GM19193 (cell line): ENCODE data around the gene CCDC157.

Source experiments
- POLR2A ChIP-seq: IDR thresholded peaks from 4 replicates; pipeline ENCODE4 v1.6.1; 2011; ENCODE audit not compliant: insufficient read depth, insufficient read length; ENCODE audit errors: extremely low read depth

CCDC157 gene

DNA sequence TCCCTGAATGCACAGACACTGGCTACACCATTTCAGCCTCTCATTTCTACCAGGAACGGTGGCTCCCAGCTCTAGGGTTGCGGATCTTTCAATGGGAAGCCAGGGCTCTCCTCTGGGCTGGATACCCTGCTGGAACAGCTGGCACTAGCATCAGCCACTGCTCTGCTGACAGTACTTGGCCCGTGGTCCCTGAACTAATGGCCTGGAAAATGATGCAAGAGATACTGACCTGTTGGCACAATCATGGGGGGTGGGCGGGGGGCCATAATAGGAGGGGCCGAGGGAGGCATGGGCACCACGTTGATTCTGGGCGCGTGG is 19.4 kb upstream of the CCDC157 start:
- no peak for TF ChIP-seq POLR2A

DNA sequence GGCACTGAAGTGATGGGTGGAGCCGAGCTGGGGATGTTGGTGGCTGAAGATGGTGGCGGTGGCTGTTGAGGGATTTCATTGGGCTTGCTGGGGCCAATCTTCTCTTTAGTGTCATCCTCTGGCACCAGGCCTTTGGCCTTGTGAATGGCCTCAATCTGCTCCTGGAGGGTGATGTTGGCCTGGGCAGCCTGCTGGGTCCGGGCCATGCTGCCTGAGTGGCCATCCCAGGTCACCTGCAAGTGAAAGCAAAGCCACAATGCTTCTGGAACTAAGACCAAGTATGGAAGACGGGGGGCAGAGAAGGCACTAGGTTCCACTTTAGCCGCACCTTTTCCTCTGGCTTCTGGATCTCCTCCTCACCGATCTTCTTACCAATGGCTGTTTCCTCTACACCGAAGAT is 18.0 kb upstream of the CCDC157 start:
- no peak for TF ChIP-seq POLR2A

DNA sequence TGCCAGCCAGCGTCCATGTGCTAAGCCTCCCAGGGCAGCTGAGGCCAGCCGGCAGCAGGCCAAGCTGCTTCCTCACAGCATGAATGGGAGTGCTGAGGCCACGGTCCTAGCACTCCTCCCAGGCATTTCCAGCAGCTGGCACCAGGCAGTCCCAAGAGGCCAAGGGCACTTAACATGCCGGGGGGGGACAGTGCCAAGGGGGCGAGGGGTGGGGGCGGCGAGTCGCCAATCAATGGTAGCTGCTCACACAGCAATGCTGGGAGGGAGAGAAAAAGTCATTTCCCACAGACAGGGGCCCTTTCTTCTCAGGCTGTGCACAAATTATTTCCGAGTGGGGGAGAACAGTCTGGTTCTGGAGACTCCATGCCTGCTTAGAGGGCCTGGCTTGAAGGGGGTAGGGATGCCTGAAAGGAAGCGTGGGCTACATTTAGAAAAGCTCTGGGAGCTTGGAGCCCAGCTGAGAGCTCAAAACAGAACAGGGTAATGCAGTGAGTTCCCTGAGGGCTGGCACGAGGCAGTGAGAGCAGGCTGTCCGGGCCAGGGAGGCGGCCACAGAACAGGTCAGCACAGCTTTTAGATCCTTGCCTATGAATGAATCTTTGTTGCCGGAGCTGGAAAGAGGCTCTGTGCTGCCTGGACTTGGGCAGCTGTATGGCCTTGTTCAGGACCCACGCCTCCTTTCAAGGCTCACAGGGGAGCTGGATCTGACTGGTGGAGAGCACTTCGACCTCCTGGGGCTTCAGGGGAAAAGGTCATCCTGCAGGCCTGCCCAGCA is 15.7 kb upstream of the CCDC157 start:
- no peak for TF ChIP-seq POLR2A

DNA sequence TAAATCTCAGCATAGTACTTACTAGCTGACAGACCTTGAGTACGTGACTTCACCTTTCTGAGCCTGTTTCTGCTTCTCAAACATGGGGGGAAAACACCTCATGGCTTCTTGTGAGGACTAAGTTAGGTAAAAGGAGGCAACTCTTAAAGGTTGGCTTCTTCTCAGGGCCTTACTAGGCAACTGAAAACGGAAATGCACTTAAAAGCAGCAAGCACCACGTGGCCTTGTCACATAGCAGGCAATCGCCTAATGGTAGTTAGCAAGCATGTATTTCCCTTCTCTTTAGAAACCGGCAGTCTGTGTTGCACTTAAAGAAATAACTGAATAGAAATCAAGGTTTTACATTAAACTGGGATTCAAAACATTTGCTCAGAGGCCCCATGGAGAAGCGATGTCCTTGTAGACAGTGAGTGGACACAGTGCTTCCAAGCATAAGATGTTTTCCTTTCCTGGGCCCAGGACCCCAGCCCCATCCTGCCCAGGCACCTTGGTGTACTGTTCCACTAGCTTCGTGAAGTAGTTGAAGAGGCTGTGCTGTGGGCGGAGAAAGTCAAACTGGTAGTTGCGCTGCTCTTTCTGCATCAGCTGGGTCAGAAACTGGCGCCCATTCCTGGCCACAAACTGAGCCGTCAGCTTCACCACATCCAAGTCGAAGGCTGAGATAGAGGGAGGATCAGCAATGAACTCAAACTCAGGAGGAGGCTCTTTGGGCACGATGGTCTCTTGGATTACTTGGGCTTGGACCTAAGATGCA is 12.2 kb upstream of the CCDC157 start:
- TF ChIP-seq POLR2A = no peak

DNA sequence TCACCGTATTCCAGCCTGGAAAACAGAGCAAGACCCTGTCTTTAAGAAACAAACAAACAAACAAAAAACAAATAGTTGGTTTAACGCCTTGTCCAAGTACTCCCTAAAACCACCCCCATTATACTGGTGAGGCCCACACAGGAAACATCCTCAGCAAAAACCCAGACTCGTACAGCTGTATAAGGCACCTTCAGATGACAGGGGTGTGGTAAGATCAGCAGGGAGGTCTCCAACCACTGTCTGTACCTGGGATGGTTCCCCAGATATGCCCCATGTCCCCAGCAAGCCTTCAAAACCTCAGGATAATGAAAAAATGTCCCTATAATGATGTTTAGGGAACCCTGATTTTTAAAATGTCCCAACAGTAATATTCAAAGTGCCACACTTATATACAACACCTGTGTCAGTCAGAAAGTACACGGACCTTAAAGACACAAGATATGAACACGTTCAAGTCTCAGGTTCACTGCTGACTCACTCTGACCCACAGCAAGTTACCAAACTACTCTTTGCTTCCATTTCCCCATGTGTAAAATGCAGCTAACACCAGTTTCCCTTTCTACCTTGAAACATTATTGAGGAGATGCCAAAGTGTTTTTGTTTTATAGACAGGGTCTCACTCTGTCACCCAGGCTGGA is 9.4 kb upstream of the CCDC157 start:
- TF ChIP-seq POLR2A = no peak

DNA sequence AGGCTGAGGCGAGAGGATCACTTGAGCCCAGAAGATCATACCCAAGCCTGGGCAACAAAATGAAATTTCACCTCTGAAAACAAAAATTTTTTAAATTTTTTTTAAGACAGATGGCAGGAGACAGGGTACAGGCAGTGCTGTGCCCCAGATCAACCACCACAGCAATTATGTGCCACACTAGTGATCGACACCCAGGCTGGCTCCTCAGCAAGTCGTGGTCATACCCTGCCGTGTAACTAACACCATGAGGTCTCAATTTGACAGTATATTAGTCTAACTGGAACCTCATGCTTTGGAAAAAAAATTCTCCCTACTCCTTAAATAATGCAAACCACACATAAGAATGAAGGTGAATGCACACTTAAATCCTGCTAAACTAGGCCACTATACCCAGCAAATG is 8.4 kb upstream of the CCDC157 start:
- no peak for TF ChIP-seq POLR2A

DNA sequence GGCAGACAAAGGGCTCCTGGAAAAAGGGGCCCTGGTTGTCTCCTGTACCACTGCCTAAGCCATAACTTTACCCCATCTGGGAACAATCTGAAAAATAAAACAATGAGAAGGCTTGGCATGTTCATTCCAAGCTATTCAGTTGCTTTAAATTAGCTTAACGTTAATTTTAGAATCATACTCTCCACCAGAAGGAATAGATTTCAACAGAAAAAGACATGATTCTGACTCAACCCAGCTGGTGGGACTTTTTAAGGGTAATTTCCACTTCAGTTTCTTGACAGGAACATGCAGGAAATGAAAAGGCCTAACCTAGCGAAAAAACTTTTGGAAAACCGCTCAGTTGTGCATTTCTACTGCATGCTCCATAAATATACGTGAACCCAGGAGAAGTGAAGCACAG is 8.0 kb upstream of the CCDC157 start:
- TF ChIP-seq POLR2A = no peak

DNA sequence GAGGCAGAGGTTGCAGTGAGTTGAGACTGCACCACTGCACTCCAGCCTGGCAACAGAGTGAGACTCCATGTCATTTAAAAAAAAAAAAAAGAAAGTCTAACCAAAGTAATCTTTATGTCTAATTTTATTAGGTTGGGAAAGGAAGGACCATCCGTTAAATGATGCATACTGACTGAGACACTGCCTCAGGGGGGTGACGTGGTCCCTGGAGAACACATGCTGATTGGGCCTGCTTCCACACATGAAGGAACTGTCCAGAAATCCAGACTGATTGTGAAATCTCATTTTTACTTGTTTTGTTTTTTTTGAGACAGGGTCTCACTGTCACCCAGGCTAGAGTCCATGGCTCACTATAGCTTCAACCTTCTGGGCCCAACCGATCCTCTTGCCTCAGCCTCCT is 5.6 kb upstream of the CCDC157 start:
- TF ChIP-seq POLR2A = no peak

DNA sequence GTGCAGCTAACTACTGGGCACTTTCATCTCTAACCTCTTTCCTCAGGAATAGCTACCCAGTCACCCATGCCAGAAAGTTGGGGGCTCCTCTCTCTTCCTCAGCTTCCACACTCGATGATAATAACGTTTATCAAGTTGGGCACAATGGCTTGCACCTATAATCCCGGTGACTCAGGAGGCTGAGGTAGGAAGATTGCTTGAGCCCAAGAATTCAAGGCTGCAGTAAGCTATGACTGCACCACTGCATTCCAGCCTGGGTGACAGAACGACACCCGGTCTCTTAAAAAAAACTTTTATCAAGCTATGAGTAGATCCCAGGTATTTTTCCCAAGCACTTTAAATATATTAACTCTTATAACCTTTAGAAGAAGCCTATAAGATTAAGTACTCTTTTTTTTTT is 2.2 kb upstream of the CCDC157 start:
- no peak for TF ChIP-seq POLR2A

DNA sequence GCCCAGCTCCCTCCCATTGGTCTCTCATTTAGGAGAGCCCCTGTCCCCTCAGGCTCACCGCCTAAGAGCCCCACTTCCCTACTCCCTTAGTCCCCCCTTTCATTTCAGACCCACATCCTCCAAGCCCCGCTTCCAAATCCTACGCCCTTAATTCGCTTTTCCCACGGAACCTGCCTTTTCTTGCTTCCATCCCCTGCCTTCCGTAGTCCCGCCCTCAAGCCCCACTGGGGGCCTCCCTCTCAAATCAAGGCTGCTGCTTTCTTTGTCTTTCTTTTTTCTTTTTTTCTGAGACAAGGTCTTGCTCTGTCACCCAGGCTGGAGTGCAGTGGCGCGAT is 396 bp downstream of the CCDC157 start:
- no peak for TF ChIP-seq POLR2A

DNA sequence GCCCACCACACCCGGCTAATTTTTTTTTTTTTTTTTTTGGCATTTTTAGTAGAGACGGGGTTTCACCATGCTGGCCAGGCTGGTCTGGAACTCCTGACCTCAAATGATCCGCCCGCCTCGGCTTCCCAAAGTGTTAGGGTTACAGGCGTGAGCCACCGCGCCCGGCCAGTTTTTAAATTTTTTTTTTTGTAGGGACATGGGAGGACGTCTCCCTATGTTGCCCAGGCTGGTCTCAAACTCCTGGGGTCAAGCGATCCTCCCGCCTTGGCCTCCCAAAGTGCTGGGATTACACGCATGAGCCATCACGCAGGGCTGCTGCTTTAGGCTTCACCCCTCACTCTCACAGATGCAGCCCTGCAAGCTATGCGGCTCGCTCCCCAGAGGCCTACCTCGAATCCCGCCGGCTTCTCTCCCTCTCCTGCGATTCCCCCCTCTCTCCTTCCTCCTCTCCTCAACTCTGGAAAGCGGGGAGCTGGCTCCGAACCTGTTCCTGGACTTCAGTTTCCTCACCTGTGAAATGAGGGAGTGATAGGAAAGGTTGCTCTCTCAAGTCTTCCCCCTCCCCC is 926 bp downstream of the CCDC157 start:
- TF ChIP-seq POLR2A = no peak

DNA sequence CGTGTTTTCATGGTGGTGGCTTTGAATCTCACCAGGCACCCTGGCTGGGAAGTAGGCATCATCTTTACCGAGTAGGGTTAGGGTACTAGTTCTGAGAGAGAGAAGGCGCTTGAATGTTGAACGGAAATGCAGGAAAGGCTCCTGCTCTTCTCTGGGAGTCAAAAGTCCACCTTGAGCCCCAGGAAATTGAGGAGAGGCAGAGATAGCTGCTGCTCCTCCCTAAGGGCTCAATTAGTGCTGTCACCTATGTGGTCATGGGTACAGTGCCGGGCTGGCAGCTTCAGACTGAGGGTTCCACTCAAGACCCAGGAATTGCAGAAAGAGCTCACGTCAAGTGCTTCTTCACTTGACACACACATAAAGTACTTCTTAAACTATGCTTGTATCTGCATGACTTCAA is 1.7 kb downstream of the CCDC157 start:
- TF ChIP-seq POLR2A = no peak

DNA sequence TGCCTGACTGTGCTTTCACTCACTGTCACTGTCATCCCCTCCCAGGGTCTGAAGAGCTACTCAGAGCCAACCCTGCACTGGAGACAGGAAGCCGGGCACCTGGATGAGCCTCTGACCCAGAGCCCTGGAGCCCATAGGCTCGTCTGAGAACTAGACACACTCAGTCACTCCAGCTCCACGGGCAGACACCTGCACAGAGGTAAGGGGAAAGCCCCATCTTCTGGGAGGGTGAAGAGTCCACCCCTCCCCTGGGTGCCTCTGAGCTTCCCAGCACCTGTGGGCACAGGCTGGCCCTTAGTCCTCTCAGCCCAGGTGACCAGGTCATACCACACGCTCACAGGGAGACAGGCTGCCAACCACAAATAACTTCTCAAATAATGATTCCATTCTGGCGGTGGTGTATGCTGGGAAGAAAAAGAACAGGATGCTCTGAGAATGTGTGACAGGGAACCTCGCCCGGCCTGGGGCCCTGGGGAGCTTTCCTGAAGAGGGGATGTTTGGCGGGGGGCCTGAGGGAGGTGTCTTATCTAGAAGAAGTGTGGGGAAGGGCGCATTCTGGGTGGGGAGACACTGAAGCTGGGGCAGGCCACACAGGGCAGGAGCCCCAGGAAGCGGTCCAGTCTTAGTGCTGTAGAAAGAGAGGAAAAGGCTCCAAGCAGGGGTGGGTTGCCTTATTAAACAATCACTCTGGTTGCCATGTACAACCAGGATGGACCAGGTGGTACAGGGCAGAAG is 5.3 kb downstream of the CCDC157 start:
- TF ChIP-seq POLR2A = no peak

DNA sequence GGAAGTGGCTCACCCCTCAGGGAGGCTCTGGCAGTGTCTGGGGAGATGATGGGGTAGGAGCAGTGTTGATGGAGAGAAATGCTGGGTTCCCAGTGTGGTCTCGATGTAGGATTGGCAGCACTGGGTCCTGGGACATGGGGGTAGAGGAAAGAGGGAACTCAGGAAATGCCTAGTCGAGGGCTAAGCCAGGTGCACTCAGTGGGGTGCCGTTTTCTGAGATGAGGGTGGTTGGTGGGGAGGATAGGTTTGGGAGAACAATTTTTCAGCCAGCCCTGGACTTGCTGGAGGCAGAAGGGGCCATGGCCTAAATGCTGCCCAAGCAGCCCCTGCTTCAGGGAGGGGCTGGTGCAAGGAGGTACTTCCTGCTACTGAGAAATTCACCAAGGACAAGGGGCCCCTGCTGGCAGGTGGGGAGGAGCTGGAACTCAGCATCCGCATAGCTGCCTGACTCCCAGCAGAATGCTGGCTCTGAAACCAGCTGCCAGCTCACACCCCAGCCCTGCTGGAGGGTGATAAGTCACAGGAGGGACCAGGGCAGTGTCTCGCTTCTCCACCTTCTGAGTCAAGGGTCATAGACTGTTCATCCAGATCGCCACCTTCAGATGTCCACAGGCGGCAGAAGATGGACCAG is 6.0 kb downstream of the CCDC157 start:
- TF ChIP-seq POLR2A = no peak

DNA sequence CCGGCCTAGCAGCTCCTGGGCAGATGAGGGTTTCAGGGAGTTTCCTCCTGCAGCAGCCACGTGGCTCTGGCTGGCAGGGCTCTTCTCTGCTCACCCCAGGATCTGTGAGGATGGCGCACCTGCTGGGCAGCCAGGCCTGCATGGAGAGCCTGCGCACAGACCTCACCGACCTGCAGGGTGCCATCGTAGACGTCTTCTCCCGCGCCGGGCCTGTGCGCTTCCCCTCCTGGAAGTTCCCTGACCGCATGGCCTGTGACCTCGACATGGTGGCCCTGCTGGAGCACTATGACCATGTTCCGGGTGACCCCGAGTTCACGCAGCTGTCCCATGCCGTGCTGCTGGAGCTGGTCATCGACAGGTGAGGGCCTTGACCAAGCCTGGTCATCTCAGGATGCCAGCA is 9.1 kb downstream of the CCDC157 start:
- no peak for TF ChIP-seq POLR2A
